ENCODE results near the gene GBA2.

The GBA2 gene

DNA sequence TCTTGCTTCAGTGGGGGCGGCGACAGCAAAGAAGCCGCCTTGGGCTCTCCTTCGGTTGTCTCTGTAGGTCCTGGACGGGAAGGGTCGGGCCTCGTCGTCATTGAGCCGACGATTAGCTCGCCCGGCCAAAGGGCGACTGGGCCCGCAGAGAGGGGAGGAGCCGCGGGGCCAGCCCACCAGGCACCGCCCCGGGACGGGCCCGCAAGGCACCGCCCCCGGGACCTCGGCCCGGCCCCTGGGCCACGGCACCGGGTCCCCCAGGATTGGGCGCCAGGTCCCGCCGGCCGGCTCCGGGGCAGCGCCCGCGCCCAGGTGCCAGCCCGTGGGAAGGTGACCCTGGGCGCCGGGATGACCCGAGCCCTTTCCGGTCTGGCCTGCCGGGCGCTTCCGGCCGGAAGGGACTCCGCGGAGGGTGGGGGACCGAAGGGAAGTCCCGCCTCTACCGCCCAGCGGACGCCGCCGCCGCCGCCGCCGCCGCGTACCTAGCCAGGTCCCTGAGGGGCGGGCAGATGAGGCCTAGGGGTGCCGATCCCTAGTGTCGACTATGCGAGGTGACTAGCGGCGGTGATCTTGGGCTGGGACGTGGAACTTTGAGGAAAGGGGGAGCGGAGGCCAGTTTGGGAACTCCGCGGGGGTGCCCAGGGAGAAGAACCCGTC, at the start of gene GBA2, which contains the start of gene RGP1:
Gene GBA2, minus strand, starts transcription at position 371 of the 657 bp plus-strand sequence. CDS start 524 bp downstream, outside the sequence.
Gene RGP1, plus strand, starts transcription at position 430 of the 657 bp plus-strand sequence. CDS start 469 bp downstream, outside the sequence.
- Mint-ChIP-seq H3K9me3 (no peaks in the 10 kb centered on the region), H3K4me3 (peak within 1 kb of the TSS; percentile 93), H3K4me1 (peaks cover 46% of the 10 kb centered on the region), H3K36me3 (peaks cover 64% of the 10 kb centered on the region), H3K27ac (peak within 1 kb of the TSS; percentile 93)
- ATAC-seq: peak; percentile 89
- peak; percentile 72 to 88 for DNase-seq (ENCODE audit: low spot score in 2 of 2)

DNA sequence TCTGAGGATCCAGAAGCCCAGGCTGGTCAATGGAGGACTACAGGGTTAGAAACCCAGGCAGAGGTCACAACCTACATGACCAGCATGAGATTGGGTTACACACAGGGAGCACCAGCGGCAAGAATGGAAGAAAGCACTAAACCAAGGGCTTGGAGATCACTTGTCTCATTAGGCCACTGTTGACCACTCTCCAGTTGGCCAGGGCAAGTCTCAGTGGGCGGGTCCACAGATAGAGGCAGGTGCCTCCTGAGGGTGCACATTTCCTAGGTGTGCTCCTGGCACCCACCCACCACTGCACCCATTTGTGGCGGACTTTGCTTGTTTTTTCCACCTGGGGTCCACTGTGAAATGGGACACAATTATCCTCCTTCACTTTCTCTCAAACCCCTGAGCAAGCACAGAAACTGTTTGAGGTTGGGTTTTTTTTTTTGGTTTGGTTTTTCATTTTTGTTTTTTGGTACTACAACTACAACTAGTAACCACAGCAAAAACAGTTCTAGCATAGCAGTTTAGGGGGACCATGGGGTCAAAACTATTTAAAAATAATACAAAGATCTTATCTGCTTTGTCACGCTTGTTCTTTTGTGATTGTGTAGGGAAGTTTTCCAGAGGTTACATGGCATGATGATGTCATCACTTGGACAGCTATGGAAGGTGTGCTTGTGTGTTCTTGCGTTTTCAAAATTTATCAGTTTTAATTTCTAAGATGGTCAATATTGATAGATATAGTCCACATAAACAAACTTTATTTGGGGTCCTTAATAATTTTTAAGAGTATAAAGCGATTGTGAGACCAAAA, 48.5 kb upstream of the GBA2 start:
- Mint-ChIP-seq H3K27ac (no peak overlapping the region), H3K9me3 (no peaks in the 10 kb centered on the region), H3K4me3 (no peak overlapping the region), H3K36me3 (peaks cover 20% of the 10 kb centered on the region), H3K4me1 (peaks cover 32% of the 10 kb centered on the region)
- DNase-seq (ENCODE audit: low spot score in 2 of 2) (no peak), ATAC-seq (no peak)

DNA sequence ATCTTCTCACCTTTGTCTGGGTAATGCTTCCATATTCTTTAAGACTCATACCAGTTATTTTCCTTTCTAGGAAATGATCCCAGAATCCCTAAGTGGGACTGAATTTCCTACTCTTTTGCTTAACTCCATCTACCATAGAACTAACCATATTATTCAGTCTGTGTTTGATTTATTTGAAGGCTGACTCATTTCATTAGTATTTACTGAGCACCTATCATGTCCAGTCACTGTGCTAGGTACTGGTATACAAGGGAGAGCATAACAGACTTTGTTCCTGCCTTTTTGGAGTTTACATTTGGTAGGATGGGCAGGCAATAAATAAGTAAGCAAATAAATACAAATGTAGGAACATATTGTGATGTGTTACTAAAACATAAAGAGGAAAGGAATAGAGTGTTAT, 46.7 kb upstream of the GBA2 start:
- peak overlapping the region; percentile 6 for H3K27ac Mint-ChIP-seq
- H3K36me3 Mint-ChIP-seq: peaks cover 12% of the 10 kb centered on the region
- peaks cover 27% of the 10 kb centered on the region for H3K4me1 Mint-ChIP-seq
- no peak for DNase-seq (ENCODE audit: low spot score in 2 of 2)
- H3K9me3 Mint-ChIP-seq: no peaks in the 10 kb centered on the region
- no peak overlapping the region for H3K4me3 Mint-ChIP-seq
- no peak for ATAC-seq

DNA sequence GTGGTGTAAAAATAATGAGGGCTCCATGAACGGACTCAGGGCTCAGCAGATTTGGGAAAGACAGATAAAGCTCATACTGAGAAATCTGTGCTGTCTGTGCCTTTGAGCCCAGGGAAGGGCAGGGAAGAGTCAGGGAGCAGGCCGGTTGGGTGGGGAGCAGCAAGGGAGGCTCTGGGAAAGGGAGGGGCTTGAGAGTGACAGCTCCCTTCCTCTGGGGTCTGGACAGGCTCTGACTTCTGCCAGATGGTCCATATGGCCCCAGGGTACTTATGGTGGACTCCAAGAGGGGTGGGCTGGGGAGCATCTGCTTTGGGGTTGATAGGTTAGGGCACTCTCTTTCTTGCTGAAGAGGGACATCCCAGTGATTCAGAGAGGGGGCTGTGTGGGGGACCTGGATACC, 44.4 kb upstream of the GBA2 start:
- no peak for ATAC-seq
- H3K27ac Mint-ChIP-seq: peak overlapping the region; percentile 9
- peaks cover 26% of the 10 kb centered on the region for H3K4me1 Mint-ChIP-seq
- H3K36me3 Mint-ChIP-seq: peaks cover 21% of the 10 kb centered on the region
- no peak for DNase-seq (ENCODE audit: low spot score in 2 of 2)
- H3K4me3 Mint-ChIP-seq: no peak overlapping the region
- no peaks in the 10 kb centered on the region for H3K9me3 Mint-ChIP-seq

DNA sequence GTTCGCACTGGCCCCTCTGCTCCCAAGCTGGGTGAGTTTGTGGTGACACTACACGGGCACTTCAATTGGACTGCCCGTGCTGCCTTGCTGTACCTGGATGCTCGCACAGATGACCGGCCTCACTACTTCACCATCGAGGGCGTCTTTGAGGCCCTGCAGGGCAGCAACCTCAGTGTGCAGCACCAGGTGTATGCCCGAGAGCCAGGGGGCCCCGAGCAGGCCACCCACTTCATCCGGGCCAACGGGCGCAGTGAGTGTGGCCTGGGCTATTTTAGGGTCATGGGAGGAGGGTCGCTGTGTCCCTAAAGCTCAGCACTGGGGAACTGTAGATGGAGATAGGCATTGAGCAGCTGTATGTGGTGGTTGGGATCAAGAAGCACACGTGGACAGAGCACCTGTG, 43.8 kb upstream of the GBA2 start:
- ATAC-seq (no peak), DNase-seq (ENCODE audit: low spot score in 2 of 2) (no peak)
- Mint-ChIP-seq H3K4me3 (no peak overlapping the region), H3K4me1 (peaks cover 19% of the 10 kb centered on the region), H3K9me3 (no peaks in the 10 kb centered on the region), H3K36me3 (peaks cover 19% of the 10 kb centered on the region), H3K27ac (peak overlapping the region; percentile 9)

DNA sequence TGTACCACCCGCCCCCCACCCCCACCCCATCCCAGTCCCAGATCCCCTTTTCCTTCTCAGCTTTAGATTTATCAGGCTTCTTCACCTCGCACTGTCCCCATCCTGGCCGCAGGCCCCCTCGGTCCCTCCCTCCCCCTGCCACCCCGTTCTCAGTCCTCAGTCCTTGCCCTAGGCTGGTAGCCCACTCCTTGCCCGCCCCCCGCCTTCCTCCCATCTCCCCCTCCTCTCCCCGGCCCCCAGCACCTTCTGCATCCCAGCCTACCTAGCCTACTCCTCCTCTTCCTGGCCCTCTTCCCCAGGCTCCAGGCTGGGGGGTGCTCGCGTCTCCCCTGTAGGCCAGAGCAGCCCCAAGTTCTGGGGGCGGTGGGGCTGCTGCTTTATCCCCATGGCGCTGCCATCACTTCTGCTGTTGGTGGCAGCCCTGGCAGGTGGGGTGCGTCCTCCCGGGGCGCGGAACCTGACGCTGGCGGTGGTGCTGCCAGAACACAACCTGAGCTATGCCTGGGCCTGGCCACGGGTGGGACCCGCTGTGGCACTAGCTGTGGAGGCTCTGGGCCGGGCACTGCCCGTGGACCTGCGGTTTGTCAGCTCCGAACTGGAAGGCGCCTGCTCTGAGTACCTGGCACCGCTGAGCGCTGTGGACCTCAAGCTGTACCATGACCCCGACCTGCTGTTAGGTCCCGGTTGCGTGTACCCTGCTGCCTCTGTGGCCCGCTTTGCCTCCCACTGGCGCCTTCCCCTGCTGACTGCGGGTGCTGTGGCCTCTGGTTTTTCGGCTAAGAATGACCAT, 43.2 kb upstream of the GBA2 start:
- Mint-ChIP-seq H3K27ac (no peak overlapping the region), H3K9me3 (no peaks in the 10 kb centered on the region), H3K4me3 (no peak overlapping the region), H3K4me1 (peaks cover 17% of the 10 kb centered on the region), H3K36me3 (peaks cover 25% of the 10 kb centered on the region)
- no peak for ATAC-seq
- no peak for DNase-seq (ENCODE audit: low spot score in 2 of 2)

DNA sequence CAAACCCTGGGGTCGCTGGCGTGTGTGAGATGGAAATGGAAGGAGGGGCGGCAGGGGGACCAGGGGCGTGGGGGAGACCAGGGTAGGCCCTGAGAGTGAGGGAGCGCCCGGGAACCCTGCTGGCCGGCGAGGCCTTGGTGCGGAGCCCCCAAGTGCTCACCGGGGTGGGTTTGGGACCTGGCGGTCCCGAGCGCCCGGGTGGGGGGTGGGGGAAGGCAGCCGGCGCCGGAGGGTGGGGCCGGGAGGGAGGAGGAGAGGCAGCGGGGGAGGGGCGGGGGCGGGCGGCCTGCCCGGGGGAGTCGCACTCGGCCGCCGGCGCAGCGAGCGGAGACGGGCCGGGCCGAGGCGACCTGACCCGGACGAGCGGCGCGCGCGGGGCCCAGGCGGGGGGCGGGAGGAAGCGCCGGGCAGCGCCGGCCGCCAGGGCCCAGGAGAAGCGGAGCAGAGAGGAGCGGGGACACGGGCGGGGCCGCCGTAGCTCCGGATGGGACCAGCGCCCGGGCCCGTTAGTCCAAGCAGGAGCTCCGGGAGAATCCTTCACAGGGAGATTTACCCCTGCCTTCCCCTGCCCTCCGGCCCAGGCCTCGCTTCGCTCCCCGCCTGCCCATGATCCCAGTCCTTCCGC, 42.4 kb upstream of the GBA2 start, which contains the start of gene NPR2:
Gene NPR2, plus strand, starts transcription at position 295 of the 625 bp plus-strand sequence. CDS start 818 bp downstream, outside the sequence.
- Mint-ChIP-seq H3K36me3 (peaks cover 33% of the 10 kb centered on the region), H3K4me3 (no peak within 1 kb of the TSS)

DNA sequence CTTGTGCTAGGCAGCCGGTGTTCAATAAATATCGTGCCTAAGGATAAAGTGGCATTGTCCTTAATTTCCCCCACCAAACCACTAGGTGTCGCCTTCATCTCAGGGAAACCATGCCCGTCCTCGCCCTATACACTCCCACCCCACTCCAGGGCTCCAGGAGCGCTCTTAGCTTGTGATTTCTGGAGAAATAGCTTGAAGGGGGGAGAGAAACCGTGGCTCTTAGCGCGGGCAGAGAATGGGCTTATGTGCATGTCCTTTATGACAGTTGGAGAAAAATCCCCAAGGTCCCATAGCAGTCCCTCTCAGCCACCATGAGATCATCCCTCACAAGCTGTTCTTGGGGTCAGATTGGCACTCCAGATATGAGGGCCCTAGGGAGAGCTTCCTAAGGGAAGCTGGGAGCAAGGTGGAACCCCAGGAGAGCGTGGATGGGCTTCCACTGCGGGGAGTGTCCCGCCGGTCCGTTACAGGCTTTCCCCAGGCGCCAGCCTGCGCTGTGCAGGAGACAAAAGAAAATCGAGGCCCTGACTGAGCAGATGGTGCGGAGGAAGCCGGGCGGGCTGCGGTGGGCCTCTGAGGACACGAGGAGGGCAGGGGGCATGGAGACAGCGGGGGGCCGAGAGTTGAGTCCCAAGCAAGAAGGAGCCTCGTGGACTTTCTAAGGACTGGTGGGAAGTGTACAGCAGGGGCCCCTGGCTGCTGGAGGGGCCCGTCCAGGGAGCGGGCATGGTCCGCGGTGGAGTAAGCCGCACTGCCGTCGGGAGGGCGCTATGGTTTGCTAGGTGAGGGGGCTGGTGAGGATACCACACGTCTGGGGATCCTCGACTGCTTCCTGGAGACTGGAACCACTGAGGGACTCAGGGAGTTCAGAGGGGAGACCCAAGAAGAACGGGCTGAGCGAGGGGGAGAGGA, 41.6 kb upstream of the GBA2 start:
- H3K36me3 Mint-ChIP-seq: peaks cover 41% of the 10 kb centered on the region
- peak overlapping the region; percentile 62 for H3K27ac Mint-ChIP-seq
- peak; percentile 33 to 68 for DNase-seq (ENCODE audit: low spot score in 2 of 2)
- peaks cover 12% of the 10 kb centered on the region for H3K4me1 Mint-ChIP-seq
- ATAC-seq: peak; percentile 89
- no peak overlapping the region for H3K4me3 Mint-ChIP-seq
- no peaks in the 10 kb centered on the region for H3K9me3 Mint-ChIP-seq

More for the DNA sequence above, 42.4 kb upstream of the GBA2 start, which contains the start of gene NPR2:
- peaks cover 12% of the 10 kb centered on the region for H3K4me1 Mint-ChIP-seq
- no peaks in the 10 kb centered on the region for H3K9me3 Mint-ChIP-seq
- ATAC-seq: no peak
- H3K27ac Mint-ChIP-seq: peak within 1 kb of the TSS; percentile 62
- DNase-seq (ENCODE audit: low spot score in 2 of 2): no peak

DNA sequence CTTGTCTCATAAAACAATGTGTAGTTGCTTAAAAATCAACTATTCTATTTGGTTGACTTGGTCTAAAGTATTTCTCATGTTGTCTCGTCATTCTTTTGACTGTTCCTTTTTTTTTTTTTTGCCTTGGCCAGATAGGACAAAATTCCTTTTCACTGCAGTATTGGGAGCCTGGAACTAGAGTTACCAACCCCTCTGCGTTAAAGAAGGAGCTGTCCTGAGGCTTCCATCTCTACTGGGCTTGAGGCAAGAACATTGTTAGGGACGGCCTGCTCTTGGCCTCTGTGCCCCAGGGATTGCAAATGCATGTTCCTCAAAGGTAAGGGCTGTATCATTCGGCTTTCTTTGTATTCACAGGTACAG, 41.0 kb upstream of the GBA2 start:
- DNase-seq (ENCODE audit: low spot score in 2 of 2): no peak
- no peaks in the 10 kb centered on the region for H3K9me3 Mint-ChIP-seq
- ATAC-seq: peak; percentile 5
- no peak overlapping the region for H3K27ac Mint-ChIP-seq
- peaks cover 12% of the 10 kb centered on the region for H3K4me1 Mint-ChIP-seq
- peaks cover 42% of the 10 kb centered on the region for H3K36me3 Mint-ChIP-seq
- no peak overlapping the region for H3K4me3 Mint-ChIP-seq

DNA sequence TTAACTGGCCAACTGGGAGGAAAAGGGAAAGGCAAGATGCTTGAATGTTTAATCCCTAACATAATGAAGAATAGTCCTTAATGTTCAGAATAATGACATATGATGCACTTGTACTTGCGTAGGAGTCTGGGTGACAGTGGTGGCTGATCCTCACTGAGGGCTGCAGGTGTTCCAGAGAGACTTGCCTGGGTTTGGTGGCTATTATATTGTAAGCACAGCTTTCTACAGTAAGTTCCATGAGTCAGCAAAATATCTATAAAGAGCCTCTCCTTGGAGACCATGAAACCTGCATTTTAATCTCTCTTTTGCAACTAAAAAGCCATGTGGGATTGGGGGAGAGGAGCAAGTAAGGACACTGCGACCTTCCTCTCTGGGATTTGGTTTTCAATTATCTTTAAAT, 40.5 kb upstream of the GBA2 start:
- Mint-ChIP-seq H3K4me1 (peaks cover 10% of the 10 kb centered on the region), H3K4me3 (no peak overlapping the region), H3K27ac (no peak overlapping the region), H3K36me3 (peaks cover 44% of the 10 kb centered on the region), H3K9me3 (no peaks in the 10 kb centered on the region)
- ATAC-seq (no peak), DNase-seq (ENCODE audit: low spot score in 2 of 2) (no peak)

DNA sequence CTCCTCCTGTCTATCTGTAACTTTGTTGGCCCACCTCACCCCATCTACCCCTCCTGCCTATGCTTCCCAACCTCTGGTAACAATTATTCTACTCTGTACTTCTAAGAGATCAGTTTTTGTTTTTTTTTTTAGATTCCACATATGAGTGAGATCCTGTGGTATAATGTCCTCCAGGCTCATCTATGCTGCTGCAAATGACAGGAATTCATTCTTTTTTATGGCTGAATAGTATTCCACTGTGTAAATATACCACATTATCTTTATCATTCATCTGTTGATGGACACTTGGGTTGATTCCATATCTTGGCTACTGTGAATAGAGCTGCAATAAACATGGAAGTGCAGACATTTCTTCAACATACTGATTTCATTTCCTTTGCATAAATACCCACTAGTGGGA, 34.4 kb upstream of the GBA2 start:
- Mint-ChIP-seq H3K27ac (no peak overlapping the region), H3K4me3 (no peak overlapping the region), H3K36me3 (peaks cover 53% of the 10 kb centered on the region), H3K4me1 (no peaks in the 10 kb centered on the region), H3K9me3 (no peaks in the 10 kb centered on the region)
- DNase-seq (ENCODE audit: low spot score in 2 of 2): no peak
- no peak for ATAC-seq

DNA sequence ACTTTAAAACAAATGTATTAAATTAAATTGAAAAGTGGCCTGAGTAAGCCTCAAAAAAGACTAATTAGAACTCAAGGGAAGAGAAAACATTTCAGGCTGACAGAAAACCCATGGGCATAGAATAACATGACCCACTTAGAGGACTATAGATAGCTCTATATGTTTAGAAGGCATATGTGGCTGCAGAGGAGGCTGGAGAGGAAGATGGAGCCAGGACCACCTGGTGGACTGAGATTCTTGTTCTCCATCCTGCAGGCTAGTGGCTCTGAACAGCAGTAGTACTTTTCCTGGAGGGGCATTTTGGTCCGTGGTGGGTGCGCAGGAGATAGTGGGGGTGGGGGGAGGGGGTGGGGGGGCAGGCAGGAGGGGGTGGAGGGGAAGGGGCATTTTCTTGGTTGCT, 32.0 kb upstream of the GBA2 start:
- no peak for ATAC-seq
- Mint-ChIP-seq H3K4me3 (no peak overlapping the region), H3K27ac (no peak overlapping the region), H3K4me1 (peaks cover 2% of the 10 kb centered on the region), H3K9me3 (no peaks in the 10 kb centered on the region), H3K36me3 (peaks cover 49% of the 10 kb centered on the region)
- no peak for DNase-seq (ENCODE audit: low spot score in 2 of 2)

DNA sequence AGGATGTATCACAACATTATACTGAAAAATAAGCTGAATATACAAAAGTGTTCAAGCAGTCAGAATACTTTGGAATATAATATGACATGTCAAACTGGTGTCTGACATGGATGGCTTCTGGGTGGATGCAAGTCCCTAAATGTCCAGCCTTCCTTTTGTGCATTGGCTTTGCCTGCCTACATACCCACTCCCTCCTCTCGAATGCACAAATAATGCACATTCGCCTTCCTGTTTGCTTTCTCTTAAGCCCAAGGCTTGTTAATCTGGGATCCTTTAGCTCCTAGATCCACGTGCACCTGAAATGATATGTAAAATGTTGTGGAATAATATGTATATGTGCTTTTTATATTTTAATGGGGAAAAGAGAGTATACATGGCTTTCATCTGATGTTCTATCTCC, 29.5 kb upstream of the GBA2 start:
- H3K4me1 Mint-ChIP-seq: peaks cover 6% of the 10 kb centered on the region

DNA sequence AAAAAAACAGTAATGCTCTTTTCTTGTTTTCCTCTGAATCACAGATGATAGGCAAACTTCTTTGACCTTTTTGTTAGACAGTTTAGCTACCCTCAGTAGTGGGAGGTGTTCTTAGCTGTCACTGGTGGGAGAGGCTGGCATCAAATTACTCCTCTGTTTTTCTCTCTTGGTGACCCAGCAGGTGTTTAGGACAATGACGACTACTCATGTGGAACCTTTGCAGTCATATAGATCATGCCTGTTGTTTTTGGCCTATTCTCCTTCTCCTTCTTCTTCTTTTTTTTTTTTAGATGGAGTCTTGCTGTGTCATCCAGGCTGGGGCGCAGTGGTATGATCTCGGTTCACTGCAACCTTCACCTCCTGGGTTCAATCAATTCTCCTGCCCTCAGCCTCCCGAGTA, 27.0 kb upstream of the GBA2 start:
- H3K4me3 Mint-ChIP-seq: no peak overlapping the region
- no peak for ATAC-seq
- no peaks in the 10 kb centered on the region for H3K9me3 Mint-ChIP-seq
- peaks cover 16% of the 10 kb centered on the region for H3K36me3 Mint-ChIP-seq
- H3K4me1 Mint-ChIP-seq: peaks cover 6% of the 10 kb centered on the region
- H3K27ac Mint-ChIP-seq: no peak overlapping the region
- DNase-seq (ENCODE audit: low spot score in 2 of 2): no peak

More for the DNA sequence above, 29.5 kb upstream of the GBA2 start:
- H3K27ac Mint-ChIP-seq: no peak overlapping the region
- ATAC-seq: no peak
- no peak overlapping the region for H3K4me3 Mint-ChIP-seq
- H3K36me3 Mint-ChIP-seq: peaks cover 34% of the 10 kb centered on the region
- H3K9me3 Mint-ChIP-seq: no peaks in the 10 kb centered on the region
- DNase-seq (ENCODE audit: low spot score in 2 of 2): no peak
